ENCODE data around the gene GRIP1.

GRIP1 gene

DNA sequence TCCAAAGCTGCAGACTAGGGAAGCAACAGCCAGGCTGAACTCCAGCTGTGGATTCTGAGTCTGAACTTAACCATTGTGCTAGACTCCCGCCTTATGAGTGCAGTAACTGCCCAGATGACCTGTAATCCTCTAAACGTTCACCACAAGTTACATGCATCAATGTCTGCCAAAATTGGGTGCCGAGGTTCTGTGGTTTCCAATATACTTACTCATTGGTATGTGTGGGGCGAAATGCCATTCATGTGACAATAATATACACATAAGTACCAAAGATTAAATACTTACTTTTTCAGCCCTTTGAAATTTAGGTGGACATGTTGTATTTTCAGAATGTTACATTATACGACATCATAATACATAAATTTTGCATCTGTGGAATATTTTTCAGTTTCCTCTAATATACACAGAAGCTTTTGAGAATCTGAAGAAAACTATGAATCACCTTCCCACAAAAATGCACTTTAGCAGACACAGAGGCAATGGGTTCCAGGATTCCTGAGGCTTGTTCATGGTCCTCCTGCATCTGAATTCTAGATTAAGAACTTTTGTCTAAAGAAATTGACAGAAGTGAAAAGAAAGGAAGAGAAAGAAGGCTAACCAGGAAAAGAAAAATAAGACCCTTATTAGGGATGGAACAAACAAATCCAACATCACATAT, 31.7 kb downstream of the GRIP1 start:
- TF ChIP-seq CTCF (IDR thresholded peaks at IDR 0.05; ENCODE audit: insufficient read depth, low read length), result no peak
- TF ChIP-seq POLR2AphosphoS5 (IDR thresholded peaks at IDR 0.05; ENCODE audit: low read depth), result no peak
- no peak for TF ChIP-seq GABPA (IDR thresholded peaks at IDR 0.05; ENCODE audit: low read depth)
- TF ChIP-seq SPI1 (IDR thresholded peaks at IDR 0.05; ENCODE audit: borderline replicate concordance, low read depth), result no peak
- no peak for TF ChIP-seq REST (IDR thresholded peaks at IDR 0.05; ENCODE audit: insufficient replicate concordance, low read depth)
- Histone ChIP-seq H3K4me3 (replicated peaks; ENCODE audit: insufficient read depth, low read length) (no peak overlapping the region), H3K27ac (replicated peaks) (no peak overlapping the region), H3K27me3 (ENCODE audit: insufficient read depth, poor library complexity, severe bottlenecking) (peaks cover 2% of the 10 kb centered on the region)
- DNase-seq (ENCODE audit: low read depth in 1 of 2, low spot score in 1 of 2), result no peak

DNA sequence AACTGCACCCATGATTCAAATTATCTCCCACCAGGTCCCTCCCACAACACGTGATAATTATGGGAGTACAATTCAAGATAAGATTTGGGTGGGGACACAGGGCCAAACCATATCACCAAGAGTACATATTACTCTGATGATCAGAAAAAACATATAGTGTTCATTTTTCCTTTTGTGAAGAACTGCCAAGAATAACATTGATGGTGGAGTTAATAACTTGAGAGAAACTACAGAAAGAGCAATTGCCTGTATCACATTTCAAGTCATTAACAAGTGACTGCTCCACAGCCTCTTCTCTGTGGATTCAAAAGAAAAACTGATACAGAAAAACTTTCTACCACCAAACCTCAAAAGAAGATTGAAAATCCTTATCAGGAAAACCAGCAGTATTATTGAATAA, 34.7 kb downstream of the GRIP1 start:
- H3K4me3 ChIP-seq (replicated peaks; ENCODE audit: insufficient read depth, low read length), result no peak overlapping the region
- H3K27me3 ChIP-seq (ENCODE audit: insufficient read depth, poor library complexity, severe bottlenecking), result peaks cover 2% of the 10 kb centered on the region
- no peak for TF ChIP-seq CTCF (IDR thresholded peaks at IDR 0.05; ENCODE audit: insufficient read depth, low read length)
- no peak for TF ChIP-seq REST (IDR thresholded peaks at IDR 0.05; ENCODE audit: insufficient replicate concordance, low read depth)
- no peak for TF ChIP-seq POLR2AphosphoS5 (IDR thresholded peaks at IDR 0.05; ENCODE audit: low read depth)
- TF ChIP-seq SPI1 (IDR thresholded peaks at IDR 0.05; ENCODE audit: borderline replicate concordance, low read depth), result no peak
- no peak for TF ChIP-seq GABPA (IDR thresholded peaks at IDR 0.05; ENCODE audit: low read depth)
- no peak for DNase-seq (ENCODE audit: low read depth in 1 of 2, low spot score in 1 of 2)
- H3K27ac ChIP-seq (replicated peaks), result no peak overlapping the region

DNA sequence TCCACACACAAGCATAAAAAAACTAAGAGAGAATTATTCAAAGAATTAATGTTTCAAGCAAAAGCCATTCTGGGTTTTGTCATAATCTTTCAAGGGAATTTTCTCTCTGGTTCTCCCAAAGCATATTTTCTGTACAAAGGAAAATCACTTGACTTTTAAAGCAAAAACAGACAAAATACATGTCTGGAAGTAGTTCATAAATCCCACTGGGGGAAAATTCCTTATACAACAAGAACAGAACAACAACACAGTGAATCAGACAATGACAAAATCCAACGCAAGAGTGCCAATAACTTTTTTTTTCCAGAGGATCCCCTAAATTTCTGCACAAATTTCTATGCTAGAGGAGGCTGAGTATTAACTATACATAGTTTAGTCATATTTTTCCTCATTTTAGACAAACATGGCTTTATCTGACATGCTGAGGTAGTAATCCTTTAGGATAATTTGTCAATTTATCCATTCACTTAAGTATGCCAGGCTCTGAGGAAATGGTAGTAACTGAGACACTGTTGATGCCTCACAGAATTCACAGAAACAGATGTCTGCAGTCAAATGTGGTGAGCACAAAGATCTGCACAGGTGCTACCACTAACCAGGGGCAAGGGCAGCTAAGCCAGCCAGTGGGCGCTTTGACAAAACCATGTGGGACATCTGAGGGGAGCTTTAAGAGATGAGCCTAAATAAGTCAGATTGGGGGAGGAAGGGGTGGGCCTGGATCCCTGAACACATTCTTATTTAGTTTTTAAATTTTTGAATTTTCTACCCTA, 38.0 kb downstream of the GRIP1 start:
- no peak for DNase-seq (ENCODE audit: low read depth in 1 of 2, low spot score in 1 of 2)
- no peak overlapping the region for H3K4me3 ChIP-seq (replicated peaks; ENCODE audit: insufficient read depth, low read length)
- no peak for TF ChIP-seq POLR2AphosphoS5 (IDR thresholded peaks at IDR 0.05; ENCODE audit: low read depth)
- no peak for TF ChIP-seq SPI1 (IDR thresholded peaks at IDR 0.05; ENCODE audit: borderline replicate concordance, low read depth)
- TF ChIP-seq REST (IDR thresholded peaks at IDR 0.05; ENCODE audit: insufficient replicate concordance, low read depth), result no peak
- no peak for TF ChIP-seq CTCF (IDR thresholded peaks at IDR 0.05; ENCODE audit: insufficient read depth, low read length)
- no peak for TF ChIP-seq GABPA (IDR thresholded peaks at IDR 0.05; ENCODE audit: low read depth)
- H3K27ac ChIP-seq (replicated peaks), result no peak overlapping the region
- H3K27me3 ChIP-seq (ENCODE audit: insufficient read depth, poor library complexity, severe bottlenecking), result peaks cover 6% of the 10 kb centered on the region
